ENCODE data around the gene PELO. TPM values are rescaled to one million over a fixed set of nuclear protein-coding genes. Genes with fewer than 3 reads are reported as not detected.

PELO gene
- total RNA-seq, 4 donors from 2014 or later, result 10.2 to 22.3 (median 12.9) TPM

DNA sequence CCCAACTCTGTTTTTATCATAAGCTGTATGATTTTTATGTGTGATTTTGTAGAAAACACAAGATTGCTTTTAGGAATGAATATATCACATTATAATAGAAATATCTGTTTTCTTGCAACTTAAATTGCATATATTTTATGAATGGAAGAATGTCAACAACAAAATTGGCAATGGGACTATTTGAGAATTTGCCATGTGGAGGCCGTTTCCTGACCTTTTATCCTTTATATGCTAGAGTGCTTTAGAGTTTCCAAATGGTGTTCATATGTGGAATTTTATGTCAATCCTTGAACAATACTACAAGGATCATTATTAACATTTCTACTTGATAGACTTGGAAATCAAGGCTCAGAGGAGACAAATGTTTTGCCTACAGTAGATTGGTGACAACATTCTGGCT is 34.2 kb downstream of the PELO start:
- Histone ChIP-seq H3K36me3 (no peaks in the 10 kb centered on the region), H3K4me1 (peaks cover 0 to 4% (median 0%) of the 10 kb centered on the region in 4 donors), H3K27me3 (no peaks in the 10 kb centered on the region), H3K9me3 (no peaks in the 10 kb centered on the region), H3K27ac (peak overlapping the region in 2 of 4 donors; percentile 7 to 8), H3K4me3 (no peak overlapping the region)
- DNase-seq, result no peak
- TF ChIP-seq POLR2A (IDR thresholded peaks at IDR 0.05), result no peak
- no peak for TF ChIP-seq CTCF (IDR thresholded peaks at IDR 0.05)

- Histone ChIP-seq H3K9me3 (no peaks in the 10 kb centered on the region), H3K27me3 (no peaks in the 10 kb centered on the region), H3K36me3 (no peaks in the 10 kb centered on the region), H3K4me1 (peaks cover 0 to 4% (median 0%) of the 10 kb centered on the region in 4 donors), H3K4me3 (no peak overlapping the region), H3K27ac (peak overlapping the region in 2 of 4 donors; percentile 7 to 8)
- DNase-seq, result no peak
- TF ChIP-seq CTCF (IDR thresholded peaks at IDR 0.05) (no peak), POLR2A (IDR thresholded peaks at IDR 0.05) (no peak)
Observed at GRCh38 chr5:52822437-52822836, 34.7 kb downstream of the PELO start.

GRCh38 chr5:52824827-52825226 is 37.1 kb downstream of the PELO start:
- Histone ChIP-seq H3K4me1 (peaks cover 0 to 4% (median 0%) of the 10 kb centered on the region in 4 donors), H3K36me3 (no peaks in the 10 kb centered on the region), H3K27me3 (no peaks in the 10 kb centered on the region), H3K4me3 (no peak overlapping the region), H3K9me3 (no peaks in the 10 kb centered on the region), H3K27ac (no peak overlapping the region)
- no peak for DNase-seq
- TF ChIP-seq POLR2A (IDR thresholded peaks at IDR 0.05), result no peak

DNA sequence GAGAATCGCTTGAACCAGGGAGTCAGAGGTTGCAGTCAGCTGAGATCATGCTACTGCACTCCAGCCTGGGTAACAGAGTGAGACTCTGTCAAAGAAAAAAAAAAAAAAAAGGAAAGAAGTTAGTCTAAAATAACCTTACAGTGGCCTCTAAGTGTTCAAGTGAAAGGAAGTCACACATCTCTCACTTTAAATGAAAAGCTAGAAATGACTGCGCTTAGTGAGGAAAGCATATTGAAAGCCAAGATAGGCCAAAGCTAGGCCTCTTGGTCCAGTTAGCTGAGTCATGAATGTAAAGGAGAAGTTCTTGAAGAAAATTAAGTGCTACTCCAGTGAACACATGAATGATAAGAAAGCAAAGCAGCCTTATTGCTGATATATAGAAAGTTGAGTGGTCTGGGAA is 38.1 kb downstream of the PELO start:
- H3K36me3 ChIP-seq, result no peaks in the 10 kb centered on the region
- no peaks in the 10 kb centered on the region for H3K9me3 ChIP-seq
- DNase-seq, result no peak
- no peak overlapping the region for H3K27ac ChIP-seq
- peaks cover 0 to 4% (median 0%) of the 10 kb centered on the region in 4 donors for H3K4me1 ChIP-seq
- no peaks in the 10 kb centered on the region for H3K27me3 ChIP-seq
- no peak overlapping the region for H3K4me3 ChIP-seq
- no peak for TF ChIP-seq POLR2A (IDR thresholded peaks at IDR 0.05)
- no peak for TF ChIP-seq CTCF (IDR thresholded peaks at IDR 0.05)

- no peaks in the 10 kb centered on the region for H3K27me3 ChIP-seq
- no peak overlapping the region for H3K27ac ChIP-seq
- no peak overlapping the region for H3K4me3 ChIP-seq
- H3K4me1 ChIP-seq, result no peaks in the 10 kb centered on the region
- DNase-seq, result no peak
- H3K36me3 ChIP-seq, result no peaks in the 10 kb centered on the region
- TF ChIP-seq CTCF (IDR thresholded peaks at IDR 0.05) (no peak), POLR2A (IDR thresholded peaks at IDR 0.05) (no peak)
- no peaks in the 10 kb centered on the region for H3K9me3 ChIP-seq
Observed at GRCh38 chr5:52827815-52828214, 40.1 kb downstream of the PELO start.

DNA sequence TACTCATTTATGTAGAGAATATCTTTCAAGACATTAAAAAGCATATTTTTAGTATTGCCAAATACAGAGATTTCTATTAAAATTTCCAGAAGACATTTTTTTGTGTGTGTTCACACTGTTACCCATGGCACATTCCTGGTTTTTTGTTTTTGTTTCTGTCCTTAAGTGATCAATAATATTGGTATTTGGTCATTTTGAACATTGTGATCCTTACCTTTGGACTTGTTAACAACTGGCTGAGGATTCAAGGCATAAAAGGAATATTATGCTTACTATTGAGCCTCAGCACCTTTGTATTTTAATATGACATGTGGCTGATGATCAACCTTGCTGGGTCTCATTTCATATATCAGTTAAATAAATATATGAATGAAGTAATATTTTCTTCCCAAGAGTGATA is 41.9 kb downstream of the PELO start:
- Histone ChIP-seq H3K36me3 (no peaks in the 10 kb centered on the region), H3K4me3 (no peak overlapping the region), H3K27me3 (no peaks in the 10 kb centered on the region), H3K27ac (no peak overlapping the region), H3K9me3 (no peaks in the 10 kb centered on the region), H3K4me1 (no peaks in the 10 kb centered on the region)
- TF ChIP-seq POLR2A (IDR thresholded peaks at IDR 0.05) (no peak), CTCF (IDR thresholded peaks at IDR 0.05) (no peak)
- DNase-seq, result no peak
